Panc1 (cell line): ENCODE data around the gene GCNA.

Experiments used
- REST ChIP-seq, 2 experiments: IDR thresholded peaks; 2 replicates each; pipeline ENCODE4 v1.6.1; 2011 to 2012; ENCODE audit warnings: low read depth in 2 of 2, control low read depth in 1 of 2, low read length in 1 of 2, mild to moderate bottlenecking in 1 of 2, moderate library complexity in 1 of 2; ENCODE audit not compliant: insufficient read depth in 1 of 2
- TF ChIP-seq, protein P1 (sequence below): fragments of 450-650 bp; IDR thresholded peaks from 2 replicates; pipeline ENCODE4 v1.5.1; 2017; ENCODE audit warnings: mild to moderate bottlenecking

GRCh38 chrX:71533516-71533850 lies 44.8 kb upstream of the GCNA start:
- TF ChIP-seq, protein P1, sequence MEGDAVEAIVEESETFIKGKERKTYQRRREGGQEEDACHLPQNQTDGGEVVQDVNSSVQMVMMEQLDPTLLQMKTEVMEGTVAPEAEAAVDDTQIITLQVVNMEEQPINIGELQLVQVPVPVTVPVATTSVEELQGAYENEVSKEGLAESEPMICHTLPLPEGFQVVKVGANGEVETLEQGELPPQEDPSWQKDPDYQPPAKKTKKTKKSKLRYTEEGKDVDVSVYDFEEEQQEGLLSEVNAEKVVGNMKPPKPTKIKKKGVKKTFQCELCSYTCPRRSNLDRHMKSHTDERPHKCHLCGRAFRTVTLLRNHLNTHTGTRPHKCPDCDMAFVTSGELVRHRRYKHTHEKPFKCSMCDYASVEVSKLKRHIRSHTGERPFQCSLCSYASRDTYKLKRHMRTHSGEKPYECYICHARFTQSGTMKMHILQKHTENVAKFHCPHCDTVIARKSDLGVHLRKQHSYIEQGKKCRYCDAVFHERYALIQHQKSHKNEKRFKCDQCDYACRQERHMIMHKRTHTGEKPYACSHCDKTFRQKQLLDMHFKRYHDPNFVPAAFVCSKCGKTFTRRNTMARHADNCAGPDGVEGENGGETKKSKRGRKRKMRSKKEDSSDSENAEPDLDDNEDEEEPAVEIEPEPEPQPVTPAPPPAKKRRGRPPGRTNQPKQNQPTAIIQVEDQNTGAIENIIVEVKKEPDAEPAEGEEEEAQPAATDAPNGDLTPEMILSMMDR = no peak
- no peak for TF ChIP-seq REST (IDR thresholded peaks at IDR 0.05; ENCODE audit: insufficient read depth in 1 of 2, low read depth in 2 of 2, low read length in 1 of 2)
